IMR-90 (cell line): ENCODE data around the gene ZNF423.

Experiments used
- RAD21 ChIP-seq: IDR thresholded peaks from 2 replicates; pipeline ENCODE4 v1.6.1; 2012; ENCODE audit warnings: low read length, improper control_type of control experiment
- TF ChIP-seq, protein P1 (sequence below): conservative IDR thresholded peaks from 2 replicates; pipeline ENCODE4 v1.5.1; 2012; ENCODE audit warnings: mild to moderate bottlenecking, low read depth, low read length, improper control_type of control experiment

- no peak for TF ChIP-seq RAD21
- TF ChIP-seq, protein P1, sequence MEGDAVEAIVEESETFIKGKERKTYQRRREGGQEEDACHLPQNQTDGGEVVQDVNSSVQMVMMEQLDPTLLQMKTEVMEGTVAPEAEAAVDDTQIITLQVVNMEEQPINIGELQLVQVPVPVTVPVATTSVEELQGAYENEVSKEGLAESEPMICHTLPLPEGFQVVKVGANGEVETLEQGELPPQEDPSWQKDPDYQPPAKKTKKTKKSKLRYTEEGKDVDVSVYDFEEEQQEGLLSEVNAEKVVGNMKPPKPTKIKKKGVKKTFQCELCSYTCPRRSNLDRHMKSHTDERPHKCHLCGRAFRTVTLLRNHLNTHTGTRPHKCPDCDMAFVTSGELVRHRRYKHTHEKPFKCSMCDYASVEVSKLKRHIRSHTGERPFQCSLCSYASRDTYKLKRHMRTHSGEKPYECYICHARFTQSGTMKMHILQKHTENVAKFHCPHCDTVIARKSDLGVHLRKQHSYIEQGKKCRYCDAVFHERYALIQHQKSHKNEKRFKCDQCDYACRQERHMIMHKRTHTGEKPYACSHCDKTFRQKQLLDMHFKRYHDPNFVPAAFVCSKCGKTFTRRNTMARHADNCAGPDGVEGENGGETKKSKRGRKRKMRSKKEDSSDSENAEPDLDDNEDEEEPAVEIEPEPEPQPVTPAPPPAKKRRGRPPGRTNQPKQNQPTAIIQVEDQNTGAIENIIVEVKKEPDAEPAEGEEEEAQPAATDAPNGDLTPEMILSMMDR: no peak
Observed at GRCh38 chr16:49515861-49516260, 340.1 kb downstream of the ZNF423 start.
